Measurements from ENCODE around the gene WDR74. TPM values are rescaled to one million over a fixed set of nuclear protein-coding genes. Genes with fewer than 3 reads are reported as not detected.
"Not testable (repeated sequence)": the region's sequence is repeated elsewhere in the genome, so short reads cannot be mapped to it uniquely, and the experiment has no call there.

The WDR74 gene
- total RNA-seq, 1 experiment from 2014 or later: 110 TPM

- H3K4me3 Mint-ChIP-seq; H3K27me3 Mint-ChIP-seq (ENCODE audit: low read depth); H3K9me3 Mint-ChIP-seq; H3K27ac Mint-ChIP-seq: not testable (repeated sequence)
- peak; percentile 72 for DNase-seq (ENCODE audit: low spot score)
- Mint-ChIP-seq H3K4me1 (peaks cover 15% of the 10 kb centered on the region), H3K36me3 (peaks cover 20% of the 10 kb centered on the region)
- TF ChIP-seq NFATC4 (CRISPR knock-in tag; IDR thresholded peaks at IDR 0.05) (0 out of 2 replicates have a peak, but pooled peaks have one; percentile 27), ZMAT4 (CRISPR knock-in tag; IDR thresholded peaks at IDR 0.05) (0 out of 2 replicates have a peak, but pooled peaks have one; percentile 43), CDX4 (CRISPR knock-in tag; IDR thresholded peaks at IDR 0.05; ENCODE audit: borderline replicate concordance) (0 out of 2 replicates have a peak, but pooled peaks have one; percentile 34), FOXP4 (CRISPR knock-in tag; IDR thresholded peaks at IDR 0.05) (0 out of 2 replicates have a peak, but pooled peaks have one; percentile 24)
- ChIA-PET POLR2A (interaction anchor here (0.6 to 3.4 kb wide), 31 partner anchors 9 to 1035 kb away, joined by 3 to 83 read pairs (median 5); partner anchors contain the start of genes C11orf98, CSKMT, EEF1G and HNRNPUL2), CTCF (interaction anchor here (0.9 to 3.4 kb wide), 9 partner anchors 9 to 133 kb away, joined by 3 to 29 read pairs (median 4); partner anchors contain the start of genes BSCL2, GNG3, STX5 and TEX54)
- peak; percentile 0; the same call in 1 of the 2 replicates for ATAC-seq
These were observed 1.5 kb upstream of the WDR74 start for GRCh38 chr11:62840721-62841360.

- H3K27ac Mint-ChIP-seq: no peak overlapping the region
- POLR2A ChIA-PET: interaction anchor here (1.2 kb wide), 1 partner anchor 22 kb away, joined by 3 read pairs; no protein-coding TSS in a partner anchor
These were observed 4.1 kb downstream of the WDR74 start for GRCh38 chr11:62835336-62835735.

More at GRCh38 chr11:62835336-62835735, 4.1 kb downstream of the WDR74 start:
- TF ChIP-seq CREB1 (CRISPR knock-in tag; IDR thresholded peaks at IDR 0.05) (no peak), IRF2 (CRISPR knock-in tag; IDR thresholded peaks at IDR 0.05; ENCODE audit: borderline replicate concordance, low read depth) (no peak), CBFB (CRISPR knock-in tag; IDR thresholded peaks at IDR 0.05; ENCODE audit: low read depth) (no peak), ZNF317 (CRISPR knock-in tag; IDR thresholded peaks at IDR 0.05; ENCODE audit: borderline replicate concordance, low read depth) (no peak), ESRRA (CRISPR knock-in tag; IDR thresholded peaks at IDR 0.05; ENCODE audit: borderline replicate concordance) (no peak), RORB (CRISPR knock-in tag; IDR thresholded peaks at IDR 0.05) (no peak), ZNF416 (CRISPR knock-in tag; IDR thresholded peaks at IDR 0.05) (no peak), ZNF281 (CRISPR knock-in tag; IDR thresholded peaks at IDR 0.05) (no peak), ATF1 (CRISPR knock-in tag; IDR thresholded peaks at IDR 0.05) (no peak), SP1 (CRISPR knock-in tag; conservative IDR thresholded peaks at IDR 0.05) (no peak), FOXJ3 (CRISPR knock-in tag; IDR thresholded peaks at IDR 0.05; ENCODE audit: borderline replicate concordance) (no peak), ZNF121 (CRISPR knock-in tag; IDR thresholded peaks at IDR 0.05) (no peak), AFF4 (CRISPR knock-in tag; IDR thresholded peaks at IDR 0.05; ENCODE audit: borderline replicate concordance) (no peak), MYBL2 (CRISPR knock-in tag; IDR thresholded peaks at IDR 0.05) (no peak), ZBTB21 (CRISPR knock-in tag; IDR thresholded peaks at IDR 0.05; ENCODE audit: borderline replicate concordance) (no peak), SMAD4 (CRISPR knock-in tag; IDR thresholded peaks at IDR 0.05) (no peak), OVOL2 (CRISPR knock-in tag; IDR thresholded peaks at IDR 0.05; ENCODE audit: borderline replicate concordance) (no peak), ZNF219 (CRISPR knock-in tag; IDR thresholded peaks at IDR 0.05; ENCODE audit: borderline replicate concordance) (no peak), USF2 (CRISPR knock-in tag; IDR thresholded peaks at IDR 0.05) (no peak), NFATC4 (CRISPR knock-in tag; IDR thresholded peaks at IDR 0.05) (no peak)
- no peaks in the 10 kb centered on the region for H3K27me3 Mint-ChIP-seq (ENCODE audit: low read depth)
- ATAC-seq (no peak), DNase-seq (ENCODE audit: low spot score) (no peak)
- H3K4me3 Mint-ChIP-seq: no peak overlapping the region
- H3K36me3 Mint-ChIP-seq: peaks cover 41% of the 10 kb centered on the region
- CTCF ChIA-PET: no interaction called here
- H3K9me3 Mint-ChIP-seq: no peaks in the 10 kb centered on the region
- peaks cover 22% of the 10 kb centered on the region for H3K4me1 Mint-ChIP-seq

Measured in WTC11 (cell line).